HepG2 (cell line): ENCODE measurements around the gene MX2. TPM values are rescaled to one million over a fixed set of nuclear protein-coding genes. Genes with fewer than 3 reads are reported as not detected.

Source experiments
- ATAC-seq: fragments of 200-7000 bp; cut with Tn5 transposase; 3 replicates; pipeline ENCODE4 v1.9.1; 2020; ENCODE audit warnings: mild to moderate bottlenecking, moderate library complexity
- BruUV-seq: library from RNA; stranded (reverse); fragments of 400-500 nt; replicated peaks from 2 replicates; lab custom pipeline; 2021; lab: Mats Ljungman, UMichigan
- CTCF ChIA-PET: fragments of 300-600 bp; formaldehyde crosslinking; extraction: SDS; loops from one replicate; lab custom pipeline; 2021; ENCODE audit warnings: low total read pairs, inconsistent platforms, low intra/inter-chr PET ratio; lab: Yijun Ruan, JAX
- POLR2A ChIA-PET: fragments of 350-600 bp; sonication (Branson Sonifier 250); formaldehyde crosslinking; loops from one replicate; lab custom pipeline; 2020; ENCODE audit warnings: antibody characterized with exemption, inconsistent platforms; lab: Yijun Ruan, JAX
- DNase-seq: peaks from one replicate; pipeline ENCODE4 v3.0.0-alpha.2; 2015; ENCODE audit warnings: low spot score
- FAIRE-seq: peaks from 3 replicates; lab custom pipeline; 2011; peaks lifted over from hg19 to GRCh38; lab: Jason Lieb, UNC
- H2AFZ ChIP-seq: one replicate; pipeline ENCODE4 v1.6.1; 2011; ENCODE audit warnings: low read length, inconsistent platforms
- H3K27ac ChIP-seq: fragments of 300-600 bp; 3 replicates; pipeline ENCODE4 v1.8.0; 2011; ENCODE audit warnings: mixed run types, mild to moderate bottlenecking, mixed read lengths, low read length, inconsistent platforms; ENCODE audit not compliant: insufficient read depth; ENCODE audit errors: extremely low read length
- H3K27me3 ChIP-seq, 2 experiments: fragments of 200-600 bp in 1 of 2; 2 replicates in 1 of 2; 3 replicates in 1 of 2; pipeline versions ENCODE4 v1.6.0 to v1.8.0; 2011; ENCODE audit warnings: low read length in 2 of 2, mild to moderate bottlenecking in 2 of 2, moderate library complexity in 2 of 2, inconsistent platforms in 1 of 2; ENCODE audit not compliant: insufficient read depth in 2 of 2, control insufficient read depth in 1 of 2
- H3K36me3 ChIP-seq, 2 experiments: fragments of 200-600 bp in 1 of 2; replicated peaks in 1 of 2; 2 replicates in 1 of 2; 3 replicates in 1 of 2; pipeline versions ENCODE4 v1.5.1 to v1.8.0; 2011; ENCODE audit warnings: low read length in 2 of 2, inconsistent platforms in 1 of 2; ENCODE audit not compliant: insufficient read depth in 2 of 2, control insufficient read depth in 1 of 2
- H3K4me1 ChIP-seq: 2 replicates; pipeline ENCODE4 v1.5.1; 2012; ENCODE audit warnings: low read length, inconsistent platforms; ENCODE audit not compliant: insufficient read depth
- H3K4me2 ChIP-seq: 2 replicates; pipeline ENCODE4 v1.6.0; 2011; ENCODE audit warnings: low read depth, low read length, inconsistent platforms
- H3K4me3 ChIP-seq, 3 experiments: fragments of 200-600 bp in 1 of 3; sonication (generic), shearing (Covaris generic) in 1 of 3; replicated peaks in 1 of 3; 2 replicates each; pipeline ENCODE4 v1.5.1; 2011 to 2016; ENCODE audit warnings: low read length in 3 of 3, inconsistent platforms in 2 of 3, low read depth in 2 of 3, mild to moderate bottlenecking in 2 of 3, control low read depth in 1 of 3, mixed read lengths in 1 of 3; ENCODE audit not compliant: insufficient read depth in 1 of 3
- H3K79me2 ChIP-seq: one replicate; pipeline ENCODE4 v1.6.1; 2011; ENCODE audit warnings: low read length, inconsistent platforms; ENCODE audit not compliant: insufficient read depth
- H3K9ac ChIP-seq: 2 replicates; pipeline ENCODE4 v1.6.0; 2011; ENCODE audit warnings: mild to moderate bottlenecking, low read depth, low read length, inconsistent platforms; ENCODE audit not compliant: insufficient read depth
- H3K9me3 ChIP-seq: 2 replicates; pipeline ENCODE4 v1.5.1; 2012; ENCODE audit warnings: mild to moderate bottlenecking, low read length
- H4K20me1 ChIP-seq: 2 replicates; pipeline ENCODE4 v1.6.0; 2011; ENCODE audit warnings: inconsistent platforms, mild to moderate bottlenecking, low read length, moderate library complexity; ENCODE audit not compliant: insufficient read depth
- DNMT3B ChIP-seq: conservative IDR thresholded peaks from 2 replicates; pipeline ENCODE4 v1.6.1; 2016; ENCODE audit warnings: missing biosample characterization, control low read depth
- HMGXB3 ChIP-seq: sonication (generic); formaldehyde crosslinking; IDR thresholded peaks from 2 replicates; pipeline ENCODE4 v1.4.0; 2020; ENCODE audit warnings: missing genetic modification reagents, borderline replicate concordance
- MAF1 ChIP-seq: sonication (generic); formaldehyde crosslinking; IDR thresholded peaks from 2 replicates; pipeline ENCODE4 v1.5.0; 2020; ENCODE audit warnings: missing genetic modification reagents, borderline replicate concordance
- MIXL1 ChIP-seq: IDR thresholded peaks from 2 replicates; pipeline ENCODE4 v1.6.1; 2016
- WGBS: methylation state at CpG from one replicate; pipeline ENCODE4 v1.1.6; 2017; ENCODE audit warnings: low lambda C conversion rate; 5-methylcytosine and 5-hydroxymethylcytosine counted together
- in situ Hi-C: cut with HindIII; loops from 2 replicates; pipeline ENCODE4 v1.10.0; 2017; ENCODE audit warnings: low pct_unique_long_range_greater_than_20kb; ENCODE audit not compliant: extremely low pct_ligation_motif_present
- intact Hi-C: fragments of 100-400 bp; cut with micrococcal nuclease; formaldehyde crosslinking; loops from one replicate; pipeline ENCODE4 v1.10.0; 2022; ENCODE audit not compliant: unreplicated experiment
- polyA plus RNA-seq, 8 experiments: library from polyadenylated mRNA; depleted of rRNA in 3 of 8; stranded (reverse) in 7 of 8; unstranded in 1 of 8; fragments of >200 nt; fragmentation: Illumina TruSeq in 4 of 8; extraction: Trizol in 4 of 8; gene quantifications; 2 replicates each; pipeline versions ENCODE4 v1.2.1 to v1.2.3, GENCODE V29; 2011 to 2016; ENCODE audit warnings: low read depth in 4 of 8, missing spikeins in 1 of 8, mixed read lengths in 1 of 8; ENCODE audit not compliant: insufficient read depth in 1 of 8
- total RNA-seq, 5 experiments: library from RNA; depleted of rRNA; stranded (reverse); fragments of >200 nt; fragmentation: Illumina TruSeq; extraction: Trizol; gene quantifications; 2 replicates each; pipeline ENCODE4 v1.2.3, GENCODE V29; 2016; ENCODE audit warnings: low read depth in 1 of 5

Gene MX2
- total and polyA plus RNA-seq, 2 of the 13 experiments (the other 11 are each of a cell fraction or from before 2014, with no cell fraction given), result 24.0 to 35.7 TPM

DNA sequence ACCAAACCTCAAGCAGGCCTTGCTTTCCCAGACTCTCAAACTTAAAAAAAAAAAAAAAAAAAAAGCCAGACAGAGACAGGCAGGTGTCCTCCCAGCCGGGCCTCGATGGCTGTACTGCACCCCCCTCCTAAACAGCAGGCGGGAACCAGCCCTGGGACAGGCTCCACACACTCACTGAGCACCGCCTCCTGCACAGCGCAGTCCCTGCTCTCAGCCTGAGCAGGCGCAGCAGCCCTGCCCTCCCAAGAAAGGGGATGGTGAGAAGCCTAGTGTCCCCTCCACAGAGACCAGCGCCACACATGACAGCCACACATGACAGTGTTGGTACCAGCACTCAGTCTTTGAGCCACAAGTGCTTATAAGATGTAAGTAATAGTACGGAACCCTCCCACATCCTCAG, 11.9 kb downstream of the MX2 start:
- WGBS, result 97% methylated on average over 6 of the region's 8 CpGs
- Histone ChIP-seq H3K36me3 (peaks cover 6% of the 10 kb centered on the region in 2 experiments; a peak in 3 of 5 replicates), H3K27me3 (no peaks in the 10 kb centered on the region; a peak in 1 of 5 replicates), H3K4me2 (no peak overlapping the region), H4K20me1 (0 out of 2 replicates have a peak, but pooled peaks cover 2% of the 10 kb centered on the region), H3K79me2 (peaks cover 33% of the 10 kb centered on the region), H2AFZ (no peak overlapping the region), H3K4me1 (peaks cover 23% of the 10 kb centered on the region), H3K9ac (no peak overlapping the region), H3K9me3 (no peaks in the 10 kb centered on the region), H3K27ac (no peak overlapping the region), H3K4me3 (no peak overlapping the region)
- FAIRE-seq, result no peak
- ChIA-PET CTCF (no interaction called here), POLR2A (interaction anchor here (5.9 kb wide), 1 partner anchor 51 kb away, joined by 105 read pairs; no protein-coding TSS in a partner anchor)
- no peak for ATAC-seq
- TF ChIP-seq DNMT3B (CRISPR knock-in tag), result no peak
- TF ChIP-seq MIXL1 (CRISPR knock-in tag), result no peak
- no peak for TF ChIP-seq MAF1 (CRISPR knock-in tag)
- no peak for TF ChIP-seq HMGXB3
- in situ Hi-C loops, result no loop called here
- DNase-seq, result no peak
- intact Hi-C loops, result no loop called here
- BruUV-seq, result no TSS peak
